Stimulated activated CD8-positive, alpha-beta memory T cell treated with anti-CD3 and anti-CD28 coated beads, Interleukin-2, amount 100 ng/mL, for 1 hour (primary cell): ENCODE data around the gene GTSE1.
"Not testable (repeated sequence)": the region's sequence is repeated elsewhere in the genome, so short reads cannot be mapped to it uniquely, and the experiment has no call there.

Experiments
- DNase-seq, 2 donors: peaks; one replicate each; pipeline ENCODE4 v3.0.0-alpha.2; 2020; ENCODE audit warnings: low read depth in 2 of 2

Gene GTSE1, protein sequence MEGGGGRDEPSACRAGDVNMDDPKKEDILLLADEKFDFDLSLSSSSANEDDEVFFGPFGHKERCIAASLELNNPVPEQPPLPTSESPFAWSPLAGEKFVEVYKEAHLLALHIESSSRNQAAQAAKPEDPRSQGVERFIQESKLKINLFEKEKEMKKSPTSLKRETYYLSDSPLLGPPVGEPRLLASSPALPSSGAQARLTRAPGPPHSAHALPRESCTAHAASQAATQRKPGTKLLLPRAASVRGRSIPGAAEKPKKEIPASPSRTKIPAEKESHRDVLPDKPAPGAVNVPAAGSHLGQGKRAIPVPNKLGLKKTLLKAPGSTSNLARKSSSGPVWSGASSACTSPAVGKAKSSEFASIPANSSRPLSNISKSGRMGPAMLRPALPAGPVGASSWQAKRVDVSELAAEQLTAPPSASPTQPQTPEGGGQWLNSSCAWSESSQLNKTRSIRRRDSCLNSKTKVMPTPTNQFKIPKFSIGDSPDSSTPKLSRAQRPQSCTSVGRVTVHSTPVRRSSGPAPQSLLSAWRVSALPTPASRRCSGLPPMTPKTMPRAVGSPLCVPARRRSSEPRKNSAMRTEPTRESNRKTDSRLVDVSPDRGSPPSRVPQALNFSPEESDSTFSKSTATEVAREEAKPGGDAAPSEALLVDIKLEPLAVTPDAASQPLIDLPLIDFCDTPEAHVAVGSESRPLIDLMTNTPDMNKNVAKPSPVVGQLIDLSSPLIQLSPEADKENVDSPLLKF

DNA sequence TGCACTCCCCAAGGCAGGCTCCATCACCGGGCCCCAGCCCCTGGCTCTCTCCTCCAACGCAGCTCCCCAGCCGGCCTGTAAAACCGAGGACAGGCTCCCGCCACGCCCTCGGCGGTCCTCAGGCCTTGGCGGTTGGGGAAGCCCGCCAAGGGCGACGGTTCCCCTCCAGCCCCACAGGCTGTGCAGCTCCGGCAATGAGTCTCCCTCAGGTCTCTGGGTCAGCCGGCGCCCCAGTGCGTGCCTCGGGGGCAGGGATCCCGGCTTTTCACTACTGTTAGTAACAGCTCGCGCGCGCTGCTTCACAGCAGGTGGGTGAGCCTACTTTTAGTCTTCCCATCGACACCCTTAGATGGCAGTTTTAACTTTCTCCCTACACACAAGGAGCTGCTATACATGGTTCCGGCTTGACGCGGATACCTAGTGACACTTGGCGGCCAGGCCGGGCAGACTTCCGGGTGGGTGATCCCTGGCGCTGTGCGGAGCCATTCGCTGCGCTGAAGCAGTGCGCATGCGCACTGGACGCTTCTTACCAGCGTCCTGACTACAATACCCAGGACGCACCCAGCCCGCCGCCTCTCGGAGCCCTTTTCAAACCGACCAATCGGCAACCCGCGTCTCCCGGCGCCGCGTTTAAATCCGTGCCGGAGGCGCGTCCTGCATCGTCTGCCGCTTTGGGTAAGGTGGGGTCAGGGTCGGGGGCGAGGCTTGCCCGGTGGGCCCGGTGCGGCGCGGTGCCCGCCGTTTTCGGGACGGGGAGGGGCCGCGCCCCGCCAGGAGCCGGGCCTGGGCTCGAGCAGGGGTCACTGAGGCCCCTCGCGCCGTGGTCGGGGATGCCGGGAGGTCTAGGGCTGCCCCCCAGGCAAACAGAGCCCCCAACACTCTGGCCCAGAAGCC lies at the start of gene GTSE1:
GTSE1 (plus strand) TSS at position 614 of the 894 bp plus-strand sequence. CDS start 531 bp downstream, outside the sequence.
- DNase-seq = peak; percentile 94 to 95

DNA sequence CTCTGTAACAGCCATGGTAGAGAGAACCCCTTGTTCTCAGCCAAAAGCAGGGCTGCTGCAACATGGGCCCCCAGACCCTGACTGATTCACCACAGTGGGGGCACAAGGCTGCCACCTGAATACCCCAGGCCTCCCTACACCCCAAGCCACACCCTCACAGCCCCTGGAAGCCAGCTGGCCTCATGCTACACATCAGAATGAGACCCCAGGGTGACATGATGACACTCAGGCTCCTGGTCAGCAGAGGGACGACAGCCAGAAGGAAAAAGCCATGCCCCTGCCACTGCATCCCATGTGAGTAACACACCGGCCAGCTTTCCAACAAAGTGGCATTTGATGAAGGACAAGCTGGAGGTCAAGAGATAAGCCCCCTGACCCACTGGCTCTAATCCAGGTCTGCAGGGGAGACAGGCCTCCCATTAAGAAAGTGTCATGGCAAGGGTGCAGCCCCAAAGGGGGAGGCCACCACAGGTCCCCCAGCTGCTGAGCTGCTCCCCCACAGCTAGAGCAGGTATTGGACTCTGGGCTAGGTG lies 49.2 kb upstream of the GTSE1 start:
- DNase-seq = no peak

DNA sequence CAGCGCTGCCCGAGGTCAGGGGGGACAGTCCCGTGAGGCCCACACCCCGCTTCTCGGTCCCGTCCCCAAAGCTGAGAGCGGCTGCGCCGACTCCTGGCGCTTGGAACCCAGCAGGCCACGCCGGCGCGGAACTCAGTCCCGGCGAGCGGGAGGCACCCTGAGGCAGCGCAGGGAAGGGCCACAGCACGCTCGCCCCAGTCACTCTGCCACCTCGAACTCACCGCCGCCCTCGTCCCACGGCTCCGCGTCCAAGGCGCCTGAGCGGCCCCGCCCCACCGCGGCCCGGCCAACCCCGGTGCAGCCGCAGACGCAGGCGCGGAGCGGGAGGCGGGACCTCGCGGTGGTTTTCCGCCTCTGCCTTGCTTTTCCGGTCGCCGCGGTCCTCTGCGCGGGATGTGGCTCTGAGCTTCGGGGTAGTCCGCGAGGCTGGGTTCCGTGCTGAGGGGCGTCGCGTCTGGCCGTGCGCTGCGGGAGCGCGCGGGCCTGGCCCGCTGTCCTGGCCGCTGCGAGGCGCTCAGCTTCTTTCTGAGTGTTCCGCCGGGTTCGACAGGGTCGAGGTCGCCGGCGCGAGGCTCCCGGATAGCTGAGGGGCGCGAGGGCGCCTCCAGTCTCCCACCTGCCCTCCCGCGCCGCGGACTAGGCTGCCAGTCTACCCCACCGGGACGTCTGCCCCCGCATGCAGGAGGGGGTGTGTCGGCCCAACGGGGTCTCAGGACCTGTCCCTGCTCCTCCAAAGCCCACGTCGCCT lies 46.5 kb upstream of the GTSE1 start, which contains the start of gene CDPF1:
CDPF1 (minus strand) TSS at position 259 of the 748 bp plus-strand sequence. CDS start 2,009 bp downstream, outside the sequence.
- peak; percentile 85 to 87 for DNase-seq

DNA sequence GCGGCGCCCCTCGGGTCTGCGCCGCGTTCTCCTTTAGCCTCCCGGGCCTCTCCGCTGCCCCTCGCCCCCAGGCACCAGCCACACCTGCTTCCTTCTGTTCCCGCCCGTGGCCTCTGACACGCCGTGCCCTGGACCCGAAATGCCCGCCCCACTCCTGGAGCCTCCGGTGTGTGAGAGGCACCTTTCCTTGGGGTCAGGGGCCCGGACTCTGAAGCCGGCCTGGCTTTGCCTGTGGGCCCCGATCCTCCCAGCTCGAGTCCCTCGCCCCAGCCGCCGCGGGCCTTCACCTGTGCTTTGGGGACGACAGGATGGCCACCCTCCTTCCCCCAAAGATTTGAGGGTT lies 45.9 kb upstream of the GTSE1 start:
- no peak for DNase-seq

DNA sequence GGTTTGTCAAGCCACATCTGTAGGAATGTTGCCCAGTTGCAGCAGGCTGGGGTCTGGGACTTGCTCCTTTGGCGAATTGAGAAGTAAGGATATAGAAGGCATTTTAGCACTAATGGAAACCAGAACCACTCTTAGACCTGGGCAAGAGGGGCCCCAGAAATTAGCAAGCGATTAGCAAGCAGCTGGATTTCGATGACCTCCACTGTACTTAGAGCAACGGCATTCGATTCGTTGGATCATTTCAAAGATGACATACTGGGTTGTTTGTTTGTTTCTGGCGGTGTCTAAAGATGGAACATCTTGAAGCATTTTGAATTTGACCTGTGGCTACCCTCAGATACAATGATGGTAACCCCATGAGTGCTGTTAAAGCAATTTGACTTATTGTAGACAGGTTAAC lies 45.4 kb upstream of the GTSE1 start:
- DNase-seq = no peak

DNA sequence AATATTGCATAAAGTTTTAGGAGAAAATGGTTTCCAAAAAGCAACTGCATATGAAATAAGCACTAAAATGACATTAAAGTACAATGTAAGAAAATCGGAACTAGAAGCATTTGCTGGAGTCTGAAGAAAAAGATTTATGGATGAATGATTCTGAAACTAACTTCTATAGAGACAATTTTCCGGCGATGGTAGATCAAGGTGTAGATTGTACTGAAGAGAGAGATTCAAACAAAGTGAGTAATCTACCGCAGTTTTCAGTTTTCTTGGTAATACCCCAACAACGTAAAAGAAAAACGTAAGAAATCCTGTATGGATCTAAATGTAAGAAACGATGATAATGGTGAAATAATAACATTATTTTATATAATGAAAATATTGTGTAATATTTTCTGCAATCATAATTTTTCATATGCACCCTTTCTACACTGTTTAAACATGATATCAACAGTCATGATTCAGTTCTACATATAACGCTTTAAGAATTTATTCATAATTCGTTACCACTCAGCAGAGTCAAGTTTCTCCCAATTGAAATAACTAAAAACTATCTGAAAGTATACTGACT lies 44.8 kb upstream of the GTSE1 start:
- DNase-seq = no peak

DNA sequence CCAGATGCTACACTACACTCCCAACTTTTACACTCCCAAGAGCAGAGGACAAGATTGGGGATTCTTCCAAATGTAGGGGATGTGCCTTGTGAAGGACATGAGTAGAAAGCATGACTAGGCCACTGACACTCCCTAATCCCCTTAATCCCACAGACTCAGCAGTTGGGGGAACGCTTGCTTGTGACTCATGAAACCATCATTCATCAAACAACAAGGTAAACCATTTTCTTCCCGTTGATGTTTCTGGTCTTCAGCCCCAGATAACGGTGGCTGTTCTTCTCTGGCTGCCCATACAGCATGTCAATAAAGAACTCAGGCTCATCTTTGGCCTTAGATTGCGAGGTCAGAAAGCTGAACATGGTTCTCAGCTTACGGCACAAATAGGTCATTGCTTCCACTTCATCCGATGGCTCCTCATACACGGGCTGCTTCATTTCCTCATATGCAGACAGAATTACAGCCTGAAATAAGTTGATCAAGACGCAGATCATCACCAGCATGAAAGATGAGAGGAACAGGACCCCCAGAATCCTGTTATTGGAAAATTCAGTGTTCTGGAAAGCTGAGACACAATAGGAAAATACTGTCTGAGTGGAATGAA lies 40.2 kb upstream of the GTSE1 start:
- no peak for DNase-seq

DNA sequence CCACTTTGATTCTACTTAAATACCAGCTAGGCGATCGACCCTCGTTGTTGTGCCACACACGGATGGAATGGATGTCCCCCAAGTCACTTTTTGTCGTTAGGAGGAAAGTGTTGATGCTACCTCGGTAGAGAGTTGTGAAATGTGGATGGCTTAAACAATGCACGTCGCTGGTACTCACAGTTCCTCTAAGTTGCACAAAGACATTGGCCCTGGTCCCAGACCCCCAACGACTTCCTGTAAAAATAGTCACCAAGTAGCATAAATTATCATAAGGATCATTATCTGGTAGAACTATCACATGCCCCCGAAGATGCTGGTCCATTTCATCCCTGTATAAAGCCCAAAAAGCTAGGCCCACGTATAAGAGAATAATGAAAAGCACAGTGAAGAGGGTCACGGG lies 37.3 kb upstream of the GTSE1 start:
- DNase-seq = no peak

DNA sequence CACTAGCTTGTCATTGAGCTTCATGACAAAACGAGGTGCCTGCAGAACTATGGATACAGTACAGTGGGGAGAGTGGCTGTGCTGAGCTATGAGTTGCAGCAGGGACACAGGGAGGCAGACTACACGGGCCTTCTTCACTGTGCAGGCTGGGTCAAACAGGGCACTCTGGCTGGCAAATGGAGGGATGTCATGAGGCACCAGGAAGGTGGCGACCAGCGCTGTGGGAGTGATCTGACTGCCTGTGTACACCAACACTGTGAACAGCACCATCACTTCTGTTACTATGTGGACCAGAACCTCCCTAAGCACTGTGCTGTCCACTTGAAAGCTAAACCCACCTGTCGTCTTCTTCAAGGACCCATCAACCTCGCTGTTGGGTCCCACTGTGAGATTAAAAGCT lies 36.6 kb upstream of the GTSE1 start:
- DNase-seq = no peak

DNA sequence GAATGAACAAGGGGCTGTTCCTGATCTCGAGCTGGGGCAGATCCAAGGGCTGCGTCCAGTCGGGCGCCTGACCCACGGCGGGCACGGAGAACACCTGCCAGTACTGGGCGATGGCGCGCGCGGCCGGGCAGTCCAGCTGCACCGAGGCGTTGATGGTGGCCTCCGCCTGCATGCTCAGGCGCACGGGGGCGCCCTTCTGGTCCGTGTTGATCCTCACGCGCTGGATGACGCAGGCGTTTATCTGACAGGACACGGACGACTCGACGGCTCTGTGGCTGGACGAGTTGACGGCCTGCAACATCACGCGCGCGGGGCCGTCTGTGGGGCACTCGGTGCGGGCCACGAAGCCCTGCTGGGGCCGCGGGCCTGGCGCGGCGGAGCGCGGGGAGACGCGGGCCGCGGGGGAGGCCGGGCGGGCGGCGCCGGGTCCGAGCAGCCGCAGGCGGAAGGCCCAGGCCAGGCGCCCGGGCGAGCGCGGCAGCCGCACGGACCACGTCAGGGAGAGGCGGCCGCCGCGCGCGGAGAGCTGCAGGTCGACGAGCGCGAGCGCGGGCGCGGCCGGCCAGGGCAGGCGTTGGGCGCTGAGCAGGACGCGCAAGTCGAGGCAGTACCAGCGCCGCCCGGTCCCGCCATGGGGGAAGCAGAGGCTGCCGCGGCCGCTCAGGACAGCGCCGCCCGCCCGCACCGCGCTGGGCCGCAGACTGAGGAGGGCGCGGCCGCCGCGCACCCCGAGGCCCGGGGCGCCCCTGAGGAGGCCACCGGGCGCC lies 34.0 kb upstream of the GTSE1 start:
- DNase-seq = no peak

DNA sequence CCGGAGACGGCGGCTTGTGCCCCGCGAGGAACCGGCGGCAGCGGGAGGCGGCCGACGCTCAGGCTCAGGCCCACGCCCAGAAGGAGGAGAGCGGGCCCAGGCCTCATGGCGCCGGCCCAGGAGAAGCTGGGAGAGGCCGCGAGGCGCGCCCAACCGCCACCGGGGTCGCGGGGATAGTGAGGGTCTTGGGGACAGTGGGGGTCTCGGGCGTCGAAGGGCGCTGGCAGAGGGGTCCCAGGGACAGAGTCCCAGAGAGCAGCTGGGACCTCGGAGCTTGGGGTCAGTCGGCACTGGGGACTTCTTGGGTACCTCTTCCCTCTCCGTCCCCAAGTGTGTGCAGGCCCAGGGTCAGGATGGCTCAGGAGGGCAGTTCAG lies 33.5 kb upstream of the GTSE1 start, which contains the start of gene PKDREJ:
PKDREJ (minus strand) TSS at position 128 of the 375 bp plus-strand sequence; CDS start at position 107, 21 bp downstream.
- DNase-seq = no peak

DNA sequence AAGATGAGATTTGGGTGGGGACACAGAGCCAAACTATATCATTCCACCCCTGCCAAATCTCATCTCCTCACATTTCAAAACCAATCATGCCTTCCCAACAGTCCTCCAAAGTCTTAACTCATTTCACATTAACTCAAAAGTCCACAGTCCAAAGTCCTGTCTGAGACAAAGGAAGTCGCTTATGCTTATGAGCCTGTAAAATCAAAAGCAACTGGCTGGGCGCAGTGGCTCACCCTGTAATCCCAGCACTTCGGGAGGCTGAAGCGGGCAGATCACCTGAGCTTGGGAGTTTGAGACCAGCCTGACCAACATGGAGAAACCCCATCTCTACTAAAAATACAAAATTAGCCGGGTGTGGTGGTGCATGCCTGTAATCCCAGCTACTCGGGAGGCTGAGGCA lies 32.1 kb upstream of the GTSE1 start:
- not testable (repeated sequence) for DNase-seq

DNA sequence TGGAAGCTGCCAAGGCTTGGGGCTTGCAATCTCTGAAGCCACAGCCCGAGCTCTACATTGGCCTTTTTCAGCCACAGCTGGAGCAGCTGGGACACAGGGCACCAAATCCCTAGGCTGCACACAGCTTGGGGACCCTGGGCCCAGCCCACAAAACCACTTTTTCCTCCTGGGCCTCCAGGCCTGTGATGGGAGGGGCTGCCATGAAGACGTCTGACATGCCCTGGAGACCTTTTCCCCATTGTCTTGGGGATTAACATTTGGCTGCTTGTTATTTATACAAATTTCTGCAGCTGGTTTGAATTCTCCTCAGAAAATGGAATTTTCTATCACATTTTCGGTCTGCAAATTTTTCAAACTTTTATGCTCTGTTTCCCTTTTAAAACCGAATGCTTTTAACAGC lies 31.0 kb upstream of the GTSE1 start:
- not testable (repeated sequence) for DNase-seq

DNA sequence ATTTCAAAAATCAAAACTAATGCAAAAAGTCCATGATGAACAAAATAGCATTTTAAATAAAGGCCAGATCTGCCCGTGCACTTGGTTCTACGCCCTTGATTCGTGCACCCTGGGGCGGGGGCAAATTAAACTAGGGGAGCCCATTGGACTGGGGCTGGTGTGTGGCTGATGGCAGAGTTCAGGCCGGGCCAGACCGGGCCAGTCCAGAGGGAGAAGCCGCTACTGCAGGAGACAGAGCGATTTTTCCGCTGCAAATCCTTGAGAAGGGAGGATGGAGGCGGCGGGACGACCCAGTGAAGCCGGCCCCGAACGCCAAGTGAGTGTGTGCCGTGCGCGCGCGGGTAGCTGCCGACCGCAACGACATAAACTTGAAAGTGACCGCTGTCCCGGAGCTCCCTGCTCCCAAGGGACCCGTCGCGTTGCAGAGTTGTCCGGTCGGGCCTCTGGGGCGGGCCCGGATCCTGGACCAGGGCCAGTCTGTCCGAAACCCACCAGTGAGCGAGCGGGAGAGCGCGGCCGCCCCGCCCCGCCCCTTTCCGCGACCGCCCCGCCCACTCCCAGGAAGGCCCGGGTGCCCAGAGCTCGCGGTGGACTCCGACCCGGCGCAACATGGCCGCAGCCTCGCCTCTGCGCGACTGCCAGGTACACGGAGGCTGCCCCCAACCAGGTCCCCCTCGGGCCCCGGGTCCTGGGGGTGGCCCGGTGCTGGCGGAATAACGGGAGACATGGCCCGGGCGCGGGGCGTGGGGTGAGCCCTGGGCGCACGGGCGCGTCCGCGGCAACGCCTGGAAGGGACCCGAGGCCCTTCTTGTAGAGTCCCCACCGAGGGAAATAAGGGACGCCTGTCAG lies 29.0 kb upstream of the GTSE1 start, which contains the start of gene TTC38:
TTC38 (plus strand) TSS at position 578 of the 849 bp plus-strand sequence; CDS start at position 610, 32 bp downstream.
- no peak for DNase-seq

DNA sequence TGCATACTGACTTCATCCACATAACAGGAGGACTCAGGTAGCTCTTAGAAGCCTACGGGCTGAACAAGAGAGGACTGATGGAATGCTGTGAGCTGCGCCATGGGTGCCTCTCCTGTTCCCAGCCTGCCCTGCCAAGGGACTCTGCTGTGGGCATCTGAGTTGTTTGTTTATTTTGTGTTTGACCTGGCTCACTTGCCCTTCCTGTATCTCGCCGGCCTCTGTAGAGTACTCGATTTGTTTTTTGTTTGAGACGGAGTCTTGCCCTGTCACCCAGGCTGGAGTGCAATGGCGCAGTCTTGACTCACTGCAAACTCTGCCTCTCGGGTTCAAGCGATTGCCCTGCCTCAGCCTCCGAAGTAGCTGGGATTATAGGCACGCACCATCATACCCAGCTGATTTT lies 27.1 kb upstream of the GTSE1 start:
- DNase-seq = no peak

DNA sequence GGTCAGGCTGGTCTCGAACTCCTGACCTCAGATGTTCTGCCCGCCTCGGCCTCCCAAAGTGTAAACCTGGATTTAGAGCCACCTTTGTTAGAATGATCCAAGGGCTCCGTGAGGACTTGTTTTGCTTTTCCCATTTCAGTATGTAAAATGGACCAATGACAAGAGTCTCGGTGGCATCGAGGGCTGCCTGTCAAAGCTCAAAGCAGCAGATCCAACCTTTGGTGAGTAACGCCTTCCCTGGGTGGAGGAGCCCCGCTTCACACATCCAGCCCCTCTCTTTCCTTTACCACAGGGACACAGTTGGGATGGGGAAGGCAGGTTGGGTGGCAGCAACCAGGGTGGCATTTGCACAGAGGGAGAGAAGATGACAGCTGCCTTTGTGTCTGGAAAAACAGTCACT lies 24.5 kb upstream of the GTSE1 start:
- DNase-seq = no peak

DNA sequence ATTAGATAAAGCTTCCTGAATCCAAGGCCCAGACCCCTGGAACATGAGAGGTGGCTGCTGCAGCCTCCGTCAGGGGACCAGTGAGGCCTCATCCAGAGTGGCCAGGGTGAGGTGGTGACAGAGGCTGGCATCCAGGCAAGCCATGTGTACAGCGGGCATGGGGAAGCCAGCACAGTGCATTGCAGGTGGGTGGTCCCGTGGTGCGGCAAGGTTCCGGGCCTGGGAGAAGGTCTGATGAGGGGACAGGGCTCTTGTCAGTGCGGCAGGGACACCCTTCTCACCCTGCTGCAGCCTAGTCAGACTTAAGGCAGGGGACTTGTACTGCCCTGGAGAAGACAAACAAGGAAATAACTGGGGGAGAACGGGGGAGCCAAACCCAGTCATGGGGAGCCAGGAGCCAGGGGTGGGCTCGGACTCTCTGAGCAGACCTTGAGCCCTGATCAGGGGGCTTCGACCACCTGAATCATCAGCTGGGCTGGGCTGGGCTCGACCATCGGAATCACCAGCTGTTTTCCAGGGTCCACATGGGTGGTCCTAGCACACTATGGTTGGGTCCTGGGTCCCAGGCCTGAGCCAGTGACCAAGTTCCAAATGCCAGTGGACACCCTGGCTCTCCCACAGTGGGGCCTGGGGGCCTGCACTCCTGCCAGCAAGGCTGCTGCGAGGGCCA lies 23.8 kb upstream of the GTSE1 start:
- no peak for DNase-seq
